Germinal center (tissue), 1 donor: ENCODE results near the gene MAP3K8.
"Not testable (repeated sequence)": the region's sequence is repeated elsewhere in the genome, so short reads cannot be mapped to it uniquely, and the experiment has no call there.

Source experiments
- DNase-seq: peaks from one replicate; pipeline ENCODE4 v3.0.0; 2012; ENCODE audit warnings: mixed read lengths, low spot score

MAP3K8 gene

GRCh38 chr10:30447125-30447799, 13.3 kb downstream of the MAP3K8 start:
- no peak for DNase-seq

- no peak for DNase-seq
These were observed 14.1 kb downstream of the MAP3K8 start for GRCh38 chr10:30448092-30448491.

DNA sequence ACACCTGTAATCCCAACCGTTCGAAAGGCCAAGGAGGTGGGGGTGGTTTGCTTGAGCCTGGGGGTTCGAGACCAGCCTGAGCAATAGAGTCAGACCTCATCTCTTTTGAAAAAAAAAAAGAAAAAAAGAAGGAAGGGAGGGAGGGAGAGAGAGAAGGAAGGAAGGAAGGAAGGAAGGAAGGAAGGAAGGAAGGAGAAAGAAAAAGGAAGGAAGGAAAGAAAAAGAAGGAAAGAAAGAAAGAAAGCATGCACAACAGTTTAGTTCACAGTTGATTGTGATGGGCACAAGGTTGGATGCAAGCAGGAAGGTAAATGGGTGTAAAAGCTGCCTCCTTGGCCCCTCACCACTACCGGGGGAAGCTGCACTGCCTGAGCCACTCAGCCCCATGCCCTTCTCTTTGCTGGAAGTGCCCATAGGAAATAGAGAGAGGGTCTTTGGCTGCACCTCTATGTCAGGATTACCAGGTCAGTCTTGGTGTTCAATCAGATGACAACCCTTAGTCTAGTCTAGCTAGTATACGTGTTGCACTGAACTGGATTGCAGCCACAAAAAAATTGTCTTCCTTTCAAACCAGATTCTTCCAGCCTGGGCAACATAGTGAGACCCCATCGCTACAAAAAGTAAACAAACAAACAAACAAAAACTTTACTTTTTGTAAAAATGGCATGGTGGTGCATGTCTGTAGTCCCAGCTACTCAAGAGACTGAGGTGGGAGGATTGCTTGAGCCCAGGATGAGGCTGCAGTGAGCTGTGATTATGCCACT, 20.0 kb downstream of the MAP3K8 start:
- DNase-seq: no peak

GRCh38 chr10:30454744-30455510, 20.9 kb downstream of the MAP3K8 start:
- DNase-seq: no peak

DNA sequence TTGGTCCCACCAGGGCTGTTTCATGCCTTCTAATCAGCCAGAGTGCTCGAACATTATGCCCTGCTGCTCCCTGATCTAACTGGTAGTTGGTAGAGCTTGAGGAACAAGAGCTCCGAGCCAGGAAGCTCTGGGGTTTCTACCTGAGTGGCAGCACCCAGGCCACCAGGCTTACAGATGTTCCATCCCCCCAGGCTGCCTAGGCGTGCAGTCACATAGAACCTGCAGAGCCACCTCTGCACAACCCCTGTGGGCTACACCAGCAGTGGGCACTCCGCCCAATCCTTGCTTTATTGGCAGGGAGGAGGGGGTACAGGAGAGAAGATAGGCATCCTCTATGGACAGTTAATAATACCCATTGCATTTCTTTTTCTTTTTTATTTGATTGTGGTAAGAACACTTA, 21.8 kb downstream of the MAP3K8 start:
- DNase-seq: peak; percentile 50

- DNase-seq: no peak
These were observed 22.3 kb downstream of the MAP3K8 start for GRCh38 chr10:30456266-30456665.

DNA sequence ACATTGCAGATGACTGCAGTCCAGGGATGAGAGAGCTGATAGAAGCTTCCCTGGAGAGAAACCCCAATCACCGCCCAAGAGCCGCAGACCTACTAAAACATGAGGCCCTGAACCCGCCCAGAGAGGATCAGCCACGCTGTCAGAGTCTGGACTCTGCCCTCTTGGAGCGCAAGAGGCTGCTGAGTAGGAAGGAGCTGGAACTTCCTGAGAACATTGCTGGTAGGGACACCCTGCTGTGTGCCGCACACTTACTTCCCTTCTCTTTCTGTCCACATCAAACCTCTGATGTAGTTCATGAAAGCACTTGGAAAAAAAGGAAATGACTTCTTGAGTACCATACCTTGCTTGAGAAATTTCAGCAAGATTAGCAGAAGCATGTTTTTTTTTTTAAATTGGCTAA, 25.3 kb downstream of the MAP3K8 start:
- no peak for DNase-seq

GRCh38 chr10:30460121-30460520, 26.1 kb downstream of the MAP3K8 start:
- no peak for DNase-seq

DNA sequence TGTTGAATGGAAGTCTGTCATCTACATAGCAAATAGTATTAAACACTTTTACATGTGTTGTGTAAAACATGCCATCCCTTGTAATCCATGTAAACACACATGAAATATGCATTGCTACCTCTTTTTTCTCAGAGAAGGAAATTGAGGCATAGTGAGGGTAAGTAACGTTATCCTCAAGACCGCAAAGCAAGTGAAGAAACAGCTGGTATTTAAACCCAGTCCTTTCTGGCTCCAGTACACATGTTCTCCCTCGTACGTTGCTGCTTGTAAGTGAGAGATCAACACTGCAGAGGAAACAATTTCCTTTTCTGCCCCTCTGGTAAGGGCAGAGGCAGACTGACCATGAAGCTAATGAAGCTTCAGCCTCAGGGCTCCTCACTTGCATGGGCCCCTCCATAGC, 28.5 kb downstream of the MAP3K8 start:
- DNase-seq: no peak

GRCh38 chr10:30463944-30464451, 30.0 kb downstream of the MAP3K8 start:
- no peak for DNase-seq

DNA sequence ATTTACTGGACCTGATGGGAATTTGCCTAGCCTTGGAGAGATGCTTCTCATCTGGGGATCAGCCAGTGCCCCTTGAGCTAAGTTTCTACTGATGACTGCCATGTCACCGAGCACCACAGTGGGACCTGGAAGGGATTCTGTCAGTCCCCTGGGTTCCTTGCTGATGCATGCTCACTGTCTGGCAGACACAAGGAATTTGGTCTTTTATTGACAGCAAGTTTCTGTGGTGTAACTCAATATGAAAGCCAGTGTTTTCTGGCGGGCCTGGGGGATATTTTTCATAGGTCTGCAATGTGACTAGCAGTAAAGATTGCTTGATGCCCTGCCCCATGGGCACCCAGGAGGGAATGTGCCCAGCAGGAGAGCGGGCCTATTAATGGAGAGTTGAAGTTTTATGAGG, 30.7 kb downstream of the MAP3K8 start:
- DNase-seq: no peak

DNA sequence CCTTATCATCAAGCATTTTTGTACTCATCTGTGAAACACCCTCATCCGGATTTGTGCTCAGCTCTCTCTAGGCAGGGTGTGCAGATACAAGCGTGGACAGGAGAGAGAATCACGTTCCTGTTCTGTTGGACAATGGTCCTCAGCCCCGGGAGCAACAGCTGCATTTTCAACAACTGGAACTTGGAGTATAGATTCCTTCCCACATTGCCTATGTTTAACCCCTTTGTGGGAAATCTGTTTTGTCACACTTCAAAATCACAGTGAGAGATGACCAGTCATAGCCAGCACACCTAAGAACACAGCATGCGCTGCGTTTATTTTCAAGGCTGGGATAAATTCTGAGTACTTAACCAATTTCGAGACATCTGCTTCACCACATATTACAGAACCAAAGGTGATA, 32.5 kb downstream of the MAP3K8 start:
- DNase-seq: no peak

DNA sequence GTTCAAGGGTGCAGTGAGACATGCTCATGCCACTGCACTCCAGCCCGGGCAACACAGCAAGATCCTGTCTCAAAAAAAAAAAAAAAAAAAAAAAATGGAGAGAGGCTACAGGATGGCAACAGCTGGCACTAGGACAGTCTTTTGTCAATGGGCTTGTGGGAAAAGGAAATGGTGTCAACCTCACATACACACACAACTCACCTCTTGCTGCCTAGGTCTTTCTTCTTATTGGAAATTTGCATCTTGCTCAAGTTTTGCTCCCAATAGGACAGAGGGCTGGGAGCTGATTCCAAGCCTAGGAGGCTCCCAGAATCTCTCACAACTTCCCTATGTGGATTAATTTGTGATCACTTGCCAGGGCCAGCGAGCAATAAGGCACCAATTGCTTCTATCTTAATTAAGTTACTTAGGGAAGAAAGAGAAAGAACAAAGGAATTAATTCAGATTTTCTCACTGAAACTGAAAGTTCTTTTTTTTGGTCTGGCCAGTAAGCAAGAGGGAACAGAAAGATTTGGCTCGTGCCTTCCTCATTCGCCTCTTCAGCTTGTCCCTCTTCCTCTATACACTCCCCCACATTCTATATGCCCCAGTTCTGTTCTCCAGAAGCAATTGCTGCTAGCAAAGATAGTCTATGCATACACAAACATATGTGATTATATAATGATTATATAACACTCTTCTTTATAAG, 33.8 kb downstream of the MAP3K8 start:
- peak; percentile 45 for DNase-seq

DNA sequence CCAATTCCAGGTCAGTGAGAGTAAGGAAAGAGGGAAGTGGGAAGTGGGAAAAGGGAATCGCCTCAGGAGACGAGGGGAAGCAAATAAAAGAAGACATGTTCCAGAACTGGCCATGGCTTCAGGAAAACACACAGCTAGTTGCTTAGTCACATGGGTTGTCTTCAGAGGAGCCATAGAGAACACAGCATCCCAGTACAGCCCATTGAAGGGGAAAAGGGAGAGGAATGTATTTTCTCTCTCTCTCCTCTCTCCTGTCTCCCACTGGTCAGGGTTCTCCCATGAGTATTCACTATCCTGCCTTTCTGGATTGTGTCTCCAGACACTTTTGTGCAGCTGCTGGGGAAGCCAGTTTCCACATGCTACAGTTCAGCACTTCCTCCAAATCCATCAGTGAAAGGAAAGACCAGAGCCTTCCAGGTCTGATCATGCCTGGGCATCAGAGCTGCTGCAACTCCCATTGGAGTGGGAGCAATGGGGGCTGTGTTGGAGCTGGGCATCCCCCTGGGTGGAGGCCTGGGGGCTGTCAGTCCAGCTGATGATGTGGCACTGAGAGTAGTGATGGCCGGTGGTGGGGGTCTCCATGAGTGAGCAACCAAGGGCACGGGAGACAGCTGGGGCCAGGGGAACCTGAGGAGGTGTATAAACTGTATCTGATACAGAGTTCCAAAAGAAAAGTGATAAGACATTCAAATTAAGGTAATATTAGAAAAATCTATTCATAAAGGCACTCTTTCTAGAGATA, 38.6 kb downstream of the MAP3K8 start:
- no peak for DNase-seq

- DNase-seq: not testable (repeated sequence)
These were observed 41.5 kb downstream of the MAP3K8 start for GRCh38 chr10:30475515-30475914.

DNA sequence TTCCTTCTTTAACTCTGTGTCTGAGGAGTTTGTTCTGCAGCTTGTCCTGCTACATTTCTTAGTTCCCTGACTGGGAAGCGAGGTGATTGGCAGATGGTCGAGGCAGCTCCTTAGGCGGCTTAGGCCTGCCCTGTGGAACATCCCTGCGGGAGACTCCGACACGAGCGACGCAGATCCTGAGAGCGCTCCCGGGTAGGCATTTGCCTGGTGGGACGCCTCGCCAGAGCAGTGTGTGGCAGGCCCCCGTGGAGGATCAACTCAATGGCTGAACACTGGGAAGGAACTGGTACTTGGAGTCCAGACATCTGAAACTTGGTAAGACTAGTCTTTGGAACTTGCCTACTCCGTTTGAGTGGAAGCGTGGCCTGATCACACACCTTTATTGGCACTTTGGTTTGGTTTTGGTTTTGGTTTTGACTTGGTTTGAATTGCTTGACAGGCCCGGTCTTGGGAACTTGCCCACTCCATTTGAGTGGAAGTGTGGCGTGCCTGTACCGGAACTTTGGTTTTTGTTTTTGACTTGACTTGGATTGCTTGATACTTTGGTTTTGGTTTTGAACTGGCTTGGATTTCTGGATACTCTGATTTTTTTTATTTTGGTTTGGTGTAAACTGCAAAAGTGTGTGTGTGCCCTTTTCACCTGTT, 42.6 kb downstream of the MAP3K8 start:
- no peak for DNase-seq

DNA sequence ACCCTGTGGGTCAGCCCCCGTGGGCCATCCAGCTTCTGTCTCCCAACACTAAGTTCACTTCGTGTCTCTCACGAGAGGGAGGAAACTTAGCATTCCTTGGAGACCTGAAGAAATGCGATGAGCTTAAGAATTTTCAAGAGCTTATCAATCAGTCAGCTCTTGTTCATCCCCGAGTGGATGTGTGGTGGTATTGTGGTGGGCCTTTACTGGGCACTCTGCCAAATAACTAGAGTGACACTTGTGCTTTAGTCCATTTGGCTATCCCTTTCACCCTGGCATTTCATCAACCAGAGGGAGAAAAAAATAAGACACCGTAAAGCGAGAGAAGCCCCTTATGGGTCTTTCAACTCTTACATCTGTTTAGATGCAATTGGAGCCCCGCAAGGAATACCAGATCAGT, 45.5 kb downstream of the MAP3K8 start:
- not testable (repeated sequence) for DNase-seq

DNA sequence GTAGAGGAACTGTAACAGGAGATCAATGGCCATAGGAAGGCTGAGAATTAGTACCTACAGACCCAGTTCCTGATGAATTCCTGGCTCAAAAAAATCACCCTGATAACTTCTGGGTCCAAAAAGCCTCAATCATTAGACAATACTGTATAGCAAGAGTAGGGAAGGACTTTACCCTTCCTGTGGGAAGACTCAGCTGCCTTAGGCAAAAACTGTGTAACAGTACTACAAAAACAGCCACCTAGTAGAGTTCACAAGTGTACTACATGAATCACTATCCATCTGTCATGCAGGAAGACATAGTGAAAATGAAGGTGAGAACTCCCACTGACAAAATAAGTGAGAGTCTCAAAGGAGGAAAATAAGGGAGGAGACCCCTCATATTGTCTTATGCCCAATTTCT, 47.6 kb downstream of the MAP3K8 start:
- DNase-seq: no peak

DNA sequence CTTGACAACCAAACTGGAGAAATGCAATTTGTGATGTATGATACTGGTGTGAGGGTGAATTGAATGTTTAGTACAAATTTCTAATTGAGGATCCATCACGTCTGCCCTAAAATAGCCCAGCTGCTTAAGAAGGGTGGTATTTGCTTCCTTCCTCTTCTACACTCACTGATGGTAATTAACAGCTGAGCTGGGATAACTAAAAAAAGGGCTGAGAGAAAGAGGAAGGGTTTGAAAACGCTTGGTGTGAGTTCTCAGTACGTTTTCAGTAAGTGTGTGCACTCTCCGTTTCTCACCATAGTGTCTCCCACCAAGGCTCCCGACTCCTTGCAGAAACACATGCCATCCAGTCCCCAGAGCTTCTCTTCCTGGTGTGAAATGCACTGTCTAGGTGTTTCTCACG, 54.3 kb downstream of the MAP3K8 start:
- peak; percentile 54 for DNase-seq

GRCh38 chr10:30489346-30489745, 55.4 kb downstream of the MAP3K8 start:
- no peak for DNase-seq
